ENCODE results near the gene IL23R. TPM values are rescaled to one million over a fixed set of nuclear protein-coding genes. Genes with fewer than 3 reads are reported as not detected.
"Not testable (repeated sequence)": the region's sequence is repeated elsewhere in the genome, so short reads cannot be mapped to it uniquely, and the experiment has no call there.

The IL23R gene
- polyA plus RNA-seq, 1 donor, result 0.10 TPM

GRCh38 chr1:67192902-67193301, 26.6 kb downstream of the IL23R start:
- DNase-seq, result no peak

GRCh38 chr1:67193704-67194103, 27.4 kb downstream of the IL23R start:
- no peak for DNase-seq

- no peak for DNase-seq
These were observed 28.1 kb downstream of the IL23R start for GRCh38 chr1:67194209-67194863.

- no peak for DNase-seq
These were observed 34.5 kb downstream of the IL23R start for GRCh38 chr1:67200755-67201154.

- no peak for DNase-seq
These were observed 35.6 kb downstream of the IL23R start for GRCh38 chr1:67201891-67202290.

GRCh38 chr1:67204298-67204980, 38.2 kb downstream of the IL23R start:
- no peak for DNase-seq

- DNase-seq, result not testable (repeated sequence)
These were observed 41.1 kb downstream of the IL23R start for GRCh38 chr1:67207398-67207797.

- no peak for DNase-seq
These were observed 42.0 kb downstream of the IL23R start for GRCh38 chr1:67208217-67208616.

- DNase-seq, result no peak
These were observed 43.3 kb downstream of the IL23R start for GRCh38 chr1:67209521-67209920.

- no peak for DNase-seq
These were observed 45.6 kb downstream of the IL23R start for GRCh38 chr1:67211589-67212563.

GRCh38 chr1:67213164-67213563, 46.9 kb downstream of the IL23R start:
- no peak for DNase-seq

- DNase-seq, result no peak
These were observed 47.7 kb downstream of the IL23R start for GRCh38 chr1:67213948-67214347.

GRCh38 chr1:67214420-67215174, 48.3 kb downstream of the IL23R start:
- DNase-seq, result no peak

- no peak for DNase-seq
These were observed 50.1 kb downstream of the IL23R start for GRCh38 chr1:67216401-67216800.

GRCh38 chr1:67217417-67217816, 51.2 kb downstream of the IL23R start:
- no peak for DNase-seq

GRCh38 chr1:67217938-67218337, 51.7 kb downstream of the IL23R start:
- no peak for DNase-seq

GRCh38 chr1:67224856-67225255, 58.6 kb downstream of the IL23R start:
- DNase-seq, result no peak

GRCh38 chr1:67226688-67227087, 60.4 kb downstream of the IL23R start:
- no peak for DNase-seq

GRCh38 chr1:67227196-67227595, 60.9 kb downstream of the IL23R start:
- no peak for DNase-seq

- DNase-seq, result no peak
These were observed 62.5 kb downstream of the IL23R start for GRCh38 chr1:67228791-67229190.

GRCh38 chr1:67230539-67230938, 64.3 kb downstream of the IL23R start:
- DNase-seq, result no peak

GRCh38 chr1:67236277-67236676, 70.0 kb downstream of the IL23R start:
- no peak for DNase-seq

Data from left kidney (tissue), 2 donors.